Measurements from ENCODE around the gene STN1. TPM values are rescaled to one million over a fixed set of nuclear protein-coding genes. Genes with fewer than 3 reads are reported as not detected.

The STN1 gene
- total and polyA plus RNA-seq, 4 experiments from 2014 or later: 30.4 to 111 (median 71.2) TPM

- Mint-ChIP-seq H3K36me3 (peaks cover 36 to 57% of the 10 kb centered on the region in 2 donors), H3K27me3 (no peaks in the 10 kb centered on the region), H3K27ac (peak overlapping the region; percentile 83 to 99 (median 95)), H3K4me1 (peaks cover 56 to 92% (median 68%) of the 10 kb centered on the region in 4 donors), H3K9me3 (peaks cover 0 to 9% (median 1%) of the 10 kb centered on the region in 8 donors), H3K4me3 (peak overlapping the region; percentile 23 to 92 (median 72))
- H3K27ac ChIP-seq (ENCODE audit: low read depth, low read length): peak overlapping the region; percentile 60
- no peak overlapping the region for H3K4me3 ChIP-seq (ENCODE audit: low read length in 2 of 2)
- intact Hi-C loops (cut with micrococcal nuclease): loop anchor here (10.0 kb wide), 1 partner anchor 412 kb away; no protein-coding TSS in a partner anchor
- ChIA-PET CTCF (ENCODE audit: partially characterized antibody) (interaction anchor here (0.9 kb wide), 1 partner anchor 11 kb away, joined by 4 read pairs; no protein-coding TSS in a partner anchor), POLR2A (ENCODE audit: partially characterized antibody) (interaction anchor here (1.0 to 7.1 kb wide), 4 partner anchors 13 to 208 kb away, joined by 3 to 55 read pairs (median 9); partner anchors contain the start of gene SFR1)
- H3K9me3 ChIP-seq (ENCODE audit: control insufficient read depth in 1 of 2, low read length in 2 of 2): peaks cover 0 to 4% of the 10 kb centered on the region in 2 donors
- H3K36me3 ChIP-seq (ENCODE audit: insufficient read depth, low read length): no peaks in the 10 kb centered on the region
- no peak for DNase-seq
- H3K4me1 ChIP-seq (ENCODE audit: insufficient read depth, low read length): peaks cover 87% of the 10 kb centered on the region
- no peaks in the 10 kb centered on the region for H3K27me3 ChIP-seq (ENCODE audit: insufficient read depth, low read length)
These were observed 5.2 kb downstream of the STN1 start for GRCh38 chr10:103912759-103913158.

- Histone ChIP-seq H3K9me3 (ENCODE audit: control insufficient read depth in 1 of 2, low read length in 2 of 2) (peaks cover 0 to 4% of the 10 kb centered on the region in 2 donors), H3K4me3 (ENCODE audit: low read length in 2 of 2) (peak overlapping the region; percentile 22 to 28), H3K27me3 (ENCODE audit: insufficient read depth, low read length) (no peaks in the 10 kb centered on the region), H3K27ac (ENCODE audit: low read depth, low read length) (peak overlapping the region; percentile 60), H3K36me3 (ENCODE audit: insufficient read depth, low read length) (no peaks in the 10 kb centered on the region), H3K4me1 (ENCODE audit: insufficient read depth, low read length) (peaks cover 95% of the 10 kb centered on the region)
- H3K4me3 Mint-ChIP-seq: peak overlapping the region; percentile 76 to 92 (median 82)
- no peaks in the 10 kb centered on the region for H3K27me3 Mint-ChIP-seq
- peaks cover 57 to 80% (median 67%) of the 10 kb centered on the region in 4 donors for H3K4me1 Mint-ChIP-seq
- DNase-seq: peak; percentile 76 to 86 (median 82)
- H3K36me3 Mint-ChIP-seq: peaks cover 33 to 44% of the 10 kb centered on the region in 2 donors
- POLR2A ChIA-PET (ENCODE audit: partially characterized antibody): interaction anchor here (0.7 to 4.4 kb wide), 12 partner anchors 7 to 532 kb away, joined by 3 to 39 read pairs (median 6); partner anchors contain the start of genes SFR1, SLK and STN1
- intact Hi-C loops (cut with micrococcal nuclease): loop anchor here (2.0 to 10.0 kb wide), 3 partner anchors 16 to 414 kb away; partner anchors contain the start of gene SLK
- CTCF ChIA-PET (ENCODE audit: partially characterized antibody): interaction anchor here (1.6 to 4.2 kb wide), 4 partner anchors 11 to 210 kb away, joined by 4 to 28 read pairs (median 5); no protein-coding TSS in a partner anchor
- H3K27ac Mint-ChIP-seq: peak overlapping the region; percentile 92 to 99 (median 97)
- H3K9me3 Mint-ChIP-seq: peaks cover 0 to 9% (median 1%) of the 10 kb centered on the region in 8 donors
These were observed 6.9 kb downstream of the STN1 start for GRCh38 chr10:103911021-103911459.

DNA sequence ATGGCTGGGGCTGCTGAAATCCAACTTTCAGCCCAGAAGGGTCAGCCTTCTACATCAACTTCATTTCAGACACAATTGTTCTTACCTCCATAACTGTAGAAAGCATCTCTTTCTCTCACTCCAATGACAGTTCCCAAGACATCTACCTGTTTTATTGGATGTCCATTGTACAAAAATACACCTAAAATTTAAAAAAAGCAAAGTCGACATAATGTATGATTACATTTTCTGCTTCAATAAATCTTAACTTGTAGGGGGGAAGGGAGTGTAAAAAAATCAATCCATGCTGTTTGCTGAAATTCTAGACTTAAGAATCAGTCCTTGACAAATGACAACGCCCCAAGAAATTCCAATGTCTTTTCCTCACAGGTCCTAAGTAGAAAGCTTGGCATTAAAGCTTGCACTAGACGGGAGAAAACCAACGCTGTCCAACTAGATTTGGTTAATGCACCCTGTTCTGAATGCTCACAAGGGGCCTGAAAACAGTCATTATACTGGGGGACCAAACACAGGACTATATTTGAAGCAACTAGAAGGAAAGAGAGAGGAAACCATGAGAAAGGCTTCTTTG lies 7.5 kb downstream of the STN1 start:
- DNase-seq: no peak
- H3K27me3 Mint-ChIP-seq: no peaks in the 10 kb centered on the region
- peaks cover 55 to 79% (median 67%) of the 10 kb centered on the region in 4 donors for H3K4me1 Mint-ChIP-seq
- H3K4me3 ChIP-seq (ENCODE audit: low read length in 2 of 2): peak overlapping the region; percentile 22 to 27
- no peaks in the 10 kb centered on the region for H3K27me3 ChIP-seq (ENCODE audit: insufficient read depth, low read length)
- H3K4me3 Mint-ChIP-seq: peak overlapping the region; percentile 76 to 92 (median 82)
- peaks cover 0 to 4% of the 10 kb centered on the region in 2 donors for H3K9me3 ChIP-seq (ENCODE audit: control insufficient read depth in 1 of 2, low read length in 2 of 2)
- CTCF ChIA-PET (ENCODE audit: partially characterized antibody): interaction anchor here (1.2 to 4.2 kb wide), 6 partner anchors 8 to 211 kb away, joined by 4 to 28 read pairs (median 6); no protein-coding TSS in a partner anchor
- peaks cover 0 to 9% (median 1%) of the 10 kb centered on the region in 8 donors for H3K9me3 Mint-ChIP-seq
- intact Hi-C loops (cut with micrococcal nuclease): loop anchor here (2.0 to 10.0 kb wide), 3 partner anchors 16 to 414 kb away; partner anchors contain the start of gene SLK
- peaks cover 95% of the 10 kb centered on the region for H3K4me1 ChIP-seq (ENCODE audit: insufficient read depth, low read length)
- peak overlapping the region; percentile 92 to 99 (median 97) for H3K27ac Mint-ChIP-seq
- peak overlapping the region; percentile 60 for H3K27ac ChIP-seq (ENCODE audit: low read depth, low read length)
- POLR2A ChIA-PET (ENCODE audit: partially characterized antibody): interaction anchor here (0.6 to 4.4 kb wide), 14 partner anchors 7 to 532 kb away, joined by 3 to 39 read pairs (median 6); partner anchors contain the start of genes SFR1, SLK and STN1
- H3K36me3 Mint-ChIP-seq: peaks cover 30 to 42% of the 10 kb centered on the region in 2 donors
- H3K36me3 ChIP-seq (ENCODE audit: insufficient read depth, low read length): no peaks in the 10 kb centered on the region

DNA sequence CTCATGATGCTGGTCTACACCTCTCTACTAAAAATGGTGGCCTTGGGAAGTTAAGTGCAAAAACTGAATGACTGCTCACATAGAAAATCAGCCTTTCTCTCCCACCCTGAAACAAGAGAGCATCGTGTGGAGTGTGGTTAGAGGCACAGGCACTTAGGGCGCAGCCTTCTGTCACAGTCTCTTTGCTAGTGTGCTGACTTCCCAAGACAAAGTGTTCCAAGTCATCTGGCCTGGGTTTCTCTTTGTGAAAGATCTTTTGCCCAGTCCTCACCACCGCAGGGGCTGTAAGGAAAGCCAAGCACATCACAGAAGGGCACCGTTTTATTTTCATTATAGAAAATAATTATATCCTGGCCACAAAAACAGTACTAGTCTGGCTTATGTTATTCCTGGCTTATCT lies 12.5 kb downstream of the STN1 start:
- Histone ChIP-seq H3K27me3 (ENCODE audit: insufficient read depth, low read length) (no peaks in the 10 kb centered on the region), H3K9me3 (ENCODE audit: control insufficient read depth in 1 of 2, low read length in 2 of 2) (no peaks in the 10 kb centered on the region), H3K27ac (ENCODE audit: low read depth, low read length) (no peak overlapping the region), H3K36me3 (ENCODE audit: insufficient read depth, low read length) (peaks cover 13% of the 10 kb centered on the region), H3K4me3 (ENCODE audit: low read length in 2 of 2) (no peak overlapping the region), H3K4me1 (ENCODE audit: insufficient read depth, low read length) (peaks cover 85% of the 10 kb centered on the region)
- Mint-ChIP-seq H3K27ac (peak overlapping the region; percentile 47 to 92 (median 57)), H3K27me3 (no peaks in the 10 kb centered on the region), H3K9me3 (no peaks in the 10 kb centered on the region), H3K4me3 (peak overlapping the region in 5 of 8 donors; percentile 10 to 68 (median 14)), H3K36me3 (peaks cover 36 to 54% of the 10 kb centered on the region in 2 donors), H3K4me1 (peaks cover 42 to 74% (median 58%) of the 10 kb centered on the region in 4 donors)
- no peak for DNase-seq
- CTCF ChIA-PET (ENCODE audit: partially characterized antibody): no interaction called here
- intact Hi-C loops (cut with micrococcal nuclease): no loop called here
- POLR2A ChIA-PET (ENCODE audit: partially characterized antibody): interaction anchor here (1.3 kb wide), 1 partner anchor 217 kb away, joined by 4 read pairs; the partner anchor contains the start of gene SFR1

- POLR2A ChIA-PET (ENCODE audit: partially characterized antibody): interaction anchor here (1.1 to 2.6 kb wide), 4 partner anchors 10 to 67 kb away, joined by 3 to 25 read pairs (median 5); partner anchors contain the start of genes SLK and STN1
These were observed 16.7 kb downstream of the STN1 start for GRCh38 chr10:103901299-103901698.

DNA sequence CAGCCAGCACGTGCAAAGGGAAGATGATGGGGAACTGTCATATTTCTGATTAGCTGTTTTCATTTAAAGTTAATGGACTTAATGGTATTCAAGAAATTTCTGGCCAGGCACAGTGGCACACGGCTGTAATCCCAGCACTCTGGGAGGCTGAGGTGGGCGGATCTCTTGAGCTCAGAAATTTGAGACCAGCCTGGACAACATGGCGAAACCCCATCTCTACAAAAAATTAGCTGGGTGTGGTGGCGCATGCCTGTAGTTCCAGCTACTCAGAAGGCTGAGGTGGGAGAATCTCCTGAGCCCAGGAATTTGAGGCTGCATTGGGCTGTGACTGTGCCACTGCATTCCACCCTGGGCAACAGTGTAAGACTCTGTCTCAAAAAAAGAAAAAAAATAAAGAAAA lies 18.7 kb downstream of the STN1 start:
- Mint-ChIP-seq H3K27me3 (no peaks in the 10 kb centered on the region), H3K27ac (peak overlapping the region in 4 of 7 donors; percentile 12 to 71 (median 56)), H3K4me3 (no peak overlapping the region), H3K4me1 (peaks cover 37 to 69% (median 50%) of the 10 kb centered on the region in 4 donors), H3K9me3 (no peaks in the 10 kb centered on the region), H3K36me3 (peaks cover 57 to 77% of the 10 kb centered on the region in 2 donors)
- Histone ChIP-seq H3K9me3 (ENCODE audit: control insufficient read depth in 1 of 2, low read length in 2 of 2) (no peaks in the 10 kb centered on the region), H3K4me1 (ENCODE audit: insufficient read depth, low read length) (peaks cover 54% of the 10 kb centered on the region), H3K4me3 (ENCODE audit: low read length in 2 of 2) (no peak overlapping the region), H3K27me3 (ENCODE audit: insufficient read depth, low read length) (no peaks in the 10 kb centered on the region), H3K36me3 (ENCODE audit: insufficient read depth, low read length) (peaks cover 50% of the 10 kb centered on the region), H3K27ac (ENCODE audit: low read depth, low read length) (no peak overlapping the region)
- no peak for DNase-seq
- CTCF ChIA-PET (ENCODE audit: partially characterized antibody): interaction anchor here (1.0 to 5.3 kb wide), 5 partner anchors 9 to 311 kb away, joined by 3 to 44 read pairs (median 28); no protein-coding TSS in a partner anchor
- intact Hi-C loops (cut with micrococcal nuclease): no loop called here
- POLR2A ChIA-PET (ENCODE audit: partially characterized antibody): interaction anchor here (1.0 to 1.7 kb wide), 3 partner anchors 9 to 13 kb away, joined by 4 to 5 read pairs (median 4); no protein-coding TSS in a partner anchor

More at GRCh38 chr10:103901299-103901698, 16.7 kb downstream of the STN1 start:
- CTCF ChIA-PET (ENCODE audit: partially characterized antibody): interaction anchor here (0.7 to 5.3 kb wide), 11 partner anchors 9 to 392 kb away, joined by 3 to 44 read pairs (median 8); partner anchors contain the start of genes SFR1 and STN1
- H3K4me3 ChIP-seq (ENCODE audit: low read length in 2 of 2): no peak overlapping the region
- Mint-ChIP-seq H3K27me3 (no peaks in the 10 kb centered on the region), H3K36me3 (peaks cover 52 to 72% of the 10 kb centered on the region in 2 donors), H3K4me1 (peaks cover 28 to 65% (median 43%) of the 10 kb centered on the region in 4 donors), H3K9me3 (no peaks in the 10 kb centered on the region), H3K27ac (peak overlapping the region; percentile 15 to 89 (median 74)), H3K4me3 (peak overlapping the region; percentile 12 to 73 (median 44))
- peaks cover 53% of the 10 kb centered on the region for H3K4me1 ChIP-seq (ENCODE audit: insufficient read depth, low read length)
- intact Hi-C loops (cut with micrococcal nuclease): no loop called here
- peaks cover 43% of the 10 kb centered on the region for H3K36me3 ChIP-seq (ENCODE audit: insufficient read depth, low read length)
- DNase-seq: no peak
- H3K27ac ChIP-seq (ENCODE audit: low read depth, low read length): peak overlapping the region; percentile 33
- H3K9me3 ChIP-seq (ENCODE audit: control insufficient read depth in 1 of 2, low read length in 2 of 2): no peaks in the 10 kb centered on the region
- no peaks in the 10 kb centered on the region for H3K27me3 ChIP-seq (ENCODE audit: insufficient read depth, low read length)

All from CD4-positive, alpha-beta memory T cell (primary cell).